ENCODE results near the gene PRR20D. TPM values are rescaled to one million over a fixed set of nuclear protein-coding genes. Genes with fewer than 3 reads are reported as not detected.
"Not testable (repeated sequence)": the region's sequence is repeated elsewhere in the genome, so short reads cannot be mapped to it uniquely, and the experiment has no call there.

PRR20D gene
- total and polyA plus RNA-seq, 2 donors (not counting 3 experiments of a cell fraction or from before 2014, with no cell fraction given), result not detected

- Histone ChIP-seq H3K4me2 (ENCODE audit: insufficient read depth, low read length) (no peak overlapping the region), H3K27ac (ENCODE audit: insufficient read depth, low read depth, low read length) (no peak overlapping the region), H3K4me1 (ENCODE audit: control insufficient read depth, extremely low read depth, insufficient read depth, low read length) (no peaks in the 10 kb centered on the region), H2AFZ (ENCODE audit: low read depth, low read length) (no peak overlapping the region), H3K36me3 (ENCODE audit: control insufficient read depth in 2 of 2, extremely low read depth in 1 of 2, insufficient read depth in 2 of 2, low read length in 2 of 2) (no peaks in the 10 kb centered on the region), H3K79me2 (ENCODE audit: control insufficient read depth, insufficient read depth, low read length) (no peaks in the 10 kb centered on the region), H3K9me3 (replicated peaks; ENCODE audit: control insufficient read depth, insufficient read depth, low read length) (no peaks in the 10 kb centered on the region), H3K9me1 (replicated peaks; ENCODE audit: control insufficient read depth, extremely low read depth, insufficient read depth, low read length) (no peaks in the 10 kb centered on the region), H3K9ac (replicated peaks; ENCODE audit: extremely low read depth, insufficient read depth, low read length) (no peak overlapping the region), H3K4me3 (replicated peaks in 1 of 3; ENCODE audit: insufficient read depth in 1 of 3, low read depth in 1 of 3, low read length in 3 of 3) (no peak overlapping the region), H3K27me3 (ENCODE audit: control insufficient read depth in 2 of 2, insufficient read depth in 2 of 2, low read length in 2 of 2) (no peaks in the 10 kb centered on the region), H4K20me1 (replicated peaks; ENCODE audit: control insufficient read depth, extremely low read depth, insufficient read depth, low read length) (no peaks in the 10 kb centered on the region)
- ChIA-PET POLR2A (no interaction called here), CTCF (no interaction called here)
- FAIRE-seq, result no peak
- dilution Hi-C loops (cut with MboI; ENCODE audit: extremely low pct_ligation_motif_present, low sequenced_read_pairs) (no loop called here), intact Hi-C loops (cut with micrococcal nuclease) (no loop called here)
- BruUV-seq (replicated peaks), result no TSS peak
- no peak for TF ChIP-seq MYC (IDR thresholded peaks at IDR 0.05; ENCODE audit: low read depth, low read length)
- DNase-seq (ENCODE audit: low read depth, low spot score), result no peak
These were observed 22.8 kb upstream of the PRR20D start for GRCh38 chr13:57137585-57137984.

DNA sequence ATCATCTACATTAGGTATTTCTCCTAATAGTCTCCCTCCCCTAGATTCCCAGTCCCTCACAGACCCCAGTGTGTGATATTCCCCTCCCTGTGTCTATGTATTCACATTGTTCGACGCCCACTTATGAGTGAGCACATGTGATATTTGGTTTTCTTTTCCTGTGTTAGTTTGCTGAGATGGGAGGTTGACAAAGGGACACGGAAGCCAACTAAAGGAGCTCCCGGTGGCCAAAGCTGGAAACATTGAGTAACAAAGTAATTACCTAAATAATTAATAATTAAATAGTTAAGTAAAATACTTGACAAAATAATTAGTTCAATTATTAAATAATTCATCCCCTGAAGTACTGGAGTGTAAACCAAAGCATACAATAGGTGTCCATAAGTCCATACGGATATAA, 21.4 kb upstream of the PRR20D start:
- FAIRE-seq (no peak), DNase-seq (ENCODE audit: low read depth, low spot score) (no peak)
- Histone ChIP-seq H3K79me2 (ENCODE audit: control insufficient read depth, insufficient read depth, low read length) (no peaks in the 10 kb centered on the region), H3K4me2 (ENCODE audit: insufficient read depth, low read length) (no peak overlapping the region), H4K20me1 (replicated peaks; ENCODE audit: control insufficient read depth, extremely low read depth, insufficient read depth, low read length) (no peaks in the 10 kb centered on the region), H3K4me1 (ENCODE audit: control insufficient read depth, extremely low read depth, insufficient read depth, low read length) (no peaks in the 10 kb centered on the region), H3K27ac (ENCODE audit: insufficient read depth, low read depth, low read length) (no peak overlapping the region), H3K36me3 (ENCODE audit: control insufficient read depth in 2 of 2, extremely low read depth in 1 of 2, insufficient read depth in 2 of 2, low read length in 2 of 2) (no peaks in the 10 kb centered on the region), H3K9ac (replicated peaks; ENCODE audit: extremely low read depth, insufficient read depth, low read length) (no peak overlapping the region), H3K9me1 (replicated peaks; ENCODE audit: control insufficient read depth, extremely low read depth, insufficient read depth, low read length) (no peaks in the 10 kb centered on the region), H2AFZ (ENCODE audit: low read depth, low read length) (no peak overlapping the region), H3K27me3 (ENCODE audit: control insufficient read depth in 2 of 2, insufficient read depth in 2 of 2, low read length in 2 of 2) (no peaks in the 10 kb centered on the region), H3K9me3 (replicated peaks; ENCODE audit: control insufficient read depth, insufficient read depth, low read length) (no peaks in the 10 kb centered on the region), H3K4me3 (replicated peaks in 1 of 3; ENCODE audit: insufficient read depth in 1 of 3, low read depth in 1 of 3, low read length in 3 of 3) (no peak overlapping the region)
- no TSS peak for BruUV-seq (replicated peaks)
- ChIA-PET CTCF (no interaction called here), POLR2A (no interaction called here)
- intact Hi-C loops (cut with micrococcal nuclease), result no loop called here
- dilution Hi-C loops (cut with MboI; ENCODE audit: extremely low pct_ligation_motif_present, low sequenced_read_pairs), result no loop called here
- no peak for TF ChIP-seq JUN (IDR thresholded peaks at IDR 0.05; ENCODE audit: borderline replicate concordance, insufficient read depth, insufficient read length, low read depth)
- TF ChIP-seq MYC (IDR thresholded peaks at IDR 0.05; ENCODE audit: low read depth, low read length), result no peak
- TF ChIP-seq EZH2 (IDR thresholded peaks at IDR 0.05; ENCODE audit: borderline replicate concordance, low read depth, low read length, severe bottlenecking), result no peak
- TF ChIP-seq, protein P1, sequence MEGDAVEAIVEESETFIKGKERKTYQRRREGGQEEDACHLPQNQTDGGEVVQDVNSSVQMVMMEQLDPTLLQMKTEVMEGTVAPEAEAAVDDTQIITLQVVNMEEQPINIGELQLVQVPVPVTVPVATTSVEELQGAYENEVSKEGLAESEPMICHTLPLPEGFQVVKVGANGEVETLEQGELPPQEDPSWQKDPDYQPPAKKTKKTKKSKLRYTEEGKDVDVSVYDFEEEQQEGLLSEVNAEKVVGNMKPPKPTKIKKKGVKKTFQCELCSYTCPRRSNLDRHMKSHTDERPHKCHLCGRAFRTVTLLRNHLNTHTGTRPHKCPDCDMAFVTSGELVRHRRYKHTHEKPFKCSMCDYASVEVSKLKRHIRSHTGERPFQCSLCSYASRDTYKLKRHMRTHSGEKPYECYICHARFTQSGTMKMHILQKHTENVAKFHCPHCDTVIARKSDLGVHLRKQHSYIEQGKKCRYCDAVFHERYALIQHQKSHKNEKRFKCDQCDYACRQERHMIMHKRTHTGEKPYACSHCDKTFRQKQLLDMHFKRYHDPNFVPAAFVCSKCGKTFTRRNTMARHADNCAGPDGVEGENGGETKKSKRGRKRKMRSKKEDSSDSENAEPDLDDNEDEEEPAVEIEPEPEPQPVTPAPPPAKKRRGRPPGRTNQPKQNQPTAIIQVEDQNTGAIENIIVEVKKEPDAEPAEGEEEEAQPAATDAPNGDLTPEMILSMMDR (IDR thresholded peaks at IDR 0.05; ENCODE audit: extremely low read depth in 1 of 2, insufficient read depth in 1 of 2, low read depth in 1 of 2, low read length in 2 of 2), result no peak
- TF ChIP-seq POLR2AphosphoS5 (IDR thresholded peaks at IDR 0.05; ENCODE audit: insufficient read depth, low read depth, low read length), result no peak
- TF ChIP-seq, protein P2, sequence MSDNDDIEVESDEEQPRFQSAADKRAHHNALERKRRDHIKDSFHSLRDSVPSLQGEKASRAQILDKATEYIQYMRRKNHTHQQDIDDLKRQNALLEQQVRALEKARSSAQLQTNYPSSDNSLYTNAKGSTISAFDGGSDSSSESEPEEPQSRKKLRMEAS (IDR thresholded peaks at IDR 0.05; ENCODE audit: insufficient read depth, insufficient read length), result no peak
- no peak for TF ChIP-seq FOS (IDR thresholded peaks at IDR 0.05; ENCODE audit: borderline replicate concordance, insufficient read depth, low read length)
- TF ChIP-seq GATA2 (IDR thresholded peaks at IDR 0.05; ENCODE audit: insufficient read depth, insufficient read length, low read depth, low read length), result no peak
- TF ChIP-seq POLR2A (IDR thresholded peaks at IDR 0.05; ENCODE audit: low read depth, low read length), result no peak

DNA sequence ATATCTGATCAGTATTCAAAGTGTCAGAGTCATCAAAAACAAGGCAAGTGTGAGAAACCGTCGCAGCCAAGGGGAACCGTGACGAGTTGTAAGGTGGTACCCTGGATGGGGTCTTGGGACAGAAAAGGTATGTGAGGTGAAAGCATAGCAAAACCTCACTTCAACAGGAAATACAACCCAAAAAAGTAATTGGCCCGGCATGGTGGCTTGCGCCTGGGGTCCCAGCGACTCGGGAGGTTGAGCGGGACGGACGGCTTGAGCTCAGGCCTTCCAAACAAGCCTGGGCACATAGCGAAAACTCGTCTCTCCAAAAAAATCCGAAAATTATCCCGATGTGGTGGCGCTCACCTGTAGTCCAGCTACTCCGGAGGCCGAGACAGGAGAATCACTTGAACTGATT, 20.7 kb upstream of the PRR20D start:
- H3K4me1 ChIP-seq (ENCODE audit: control insufficient read depth, extremely low read depth, insufficient read depth, low read length); H3K36me3 ChIP-seq (ENCODE audit: control insufficient read depth in 2 of 2, extremely low read depth in 1 of 2, insufficient read depth in 2 of 2, low read length in 2 of 2); H4K20me1 ChIP-seq (replicated peaks; ENCODE audit: control insufficient read depth, extremely low read depth, insufficient read depth, low read length); H3K9me1 ChIP-seq (replicated peaks; ENCODE audit: control insufficient read depth, extremely low read depth, insufficient read depth, low read length); intact Hi-C loops (cut with micrococcal nuclease); H3K27me3 ChIP-seq (ENCODE audit: control insufficient read depth in 2 of 2, insufficient read depth in 2 of 2, low read length in 2 of 2); dilution Hi-C loops (cut with MboI; ENCODE audit: extremely low pct_ligation_motif_present, low sequenced_read_pairs); POLR2A ChIA-PET; FAIRE-seq; BruUV-seq (replicated peaks); H3K79me2 ChIP-seq (ENCODE audit: control insufficient read depth, insufficient read depth, low read length); DNase-seq (ENCODE audit: low read depth, low spot score); H3K4me2 ChIP-seq (ENCODE audit: insufficient read depth, low read length); H3K4me3 ChIP-seq (replicated peaks in 1 of 3; ENCODE audit: insufficient read depth in 1 of 3, low read depth in 1 of 3, low read length in 3 of 3); CTCF ChIA-PET; H3K9ac ChIP-seq (replicated peaks; ENCODE audit: extremely low read depth, insufficient read depth, low read length); H3K9me3 ChIP-seq (replicated peaks; ENCODE audit: control insufficient read depth, insufficient read depth, low read length); H2AFZ ChIP-seq (ENCODE audit: low read depth, low read length); H3K27ac ChIP-seq (ENCODE audit: insufficient read depth, low read depth, low read length): not testable (repeated sequence)

Measured in endothelial cell of umbilical vein (primary cell).